Urinary bladder (tissue), 4 donors: ENCODE measurements around the gene KLHL22. TPM values are rescaled to one million over a fixed set of nuclear protein-coding genes. Genes with fewer than 3 reads are reported as not detected.
"Not testable (repeated sequence)": the region's sequence is repeated elsewhere in the genome, so short reads cannot be mapped to it uniquely, and the experiment has no call there.

Experiments
- DNase-seq: peaks from one replicate; pipeline ENCODE4 v3.0.0-alpha.2; 2015; ENCODE audit errors: extremely low spot score
- H3K27ac ChIP-seq: one replicate; pipeline ENCODE4 v1.5.1; 2013; ENCODE audit warnings: low read depth, mild to moderate bottlenecking, moderate library complexity
- H3K36me3 ChIP-seq: one replicate; pipeline ENCODE4 v1.6.1; 2013; ENCODE audit warnings: mild to moderate bottlenecking, moderate library complexity; ENCODE audit not compliant: insufficient read depth
- H3K4me1 ChIP-seq: one replicate; pipeline ENCODE4 v1.6.1; 2013; ENCODE audit warnings: mild to moderate bottlenecking, moderate library complexity; ENCODE audit not compliant: insufficient read depth
- H3K4me3 ChIP-seq: one replicate; pipeline ENCODE4 v1.5.1; 2013; ENCODE audit warnings: low read depth, low read length
- WGBS: extraction: QIAGEN DNeasy Blood & Tissue Kit; methylation state at CpG from one replicate; pipeline ENCODE4 v1.1.7; 2013; 5-methylcytosine and 5-hydroxymethylcytosine counted together
- polyA plus RNA-seq: library from polyadenylated mRNA; stranded (reverse); fragments of 200-250 nt; gene quantifications from one replicate; pipeline ENCODE4 v1.2.3, GENCODE V29; 2013
- total RNA-seq: library from RNA; depleted of rRNA; stranded (reverse); fragments of >200 nt; gene quantifications from one replicate; pipeline ENCODE4 v1.2.3, GENCODE V29; 2014
- donor health status: healthy with polysubstance abuse.
- donor health status: healthy.

The KLHL22 gene
- total and polyA plus RNA-seq, 2 donors = 26.3 to 36.7 TPM

GRCh38 chr22:20463324-20464095, 32.1 kb downstream of the KLHL22 start:
- H3K27ac ChIP-seq = peak overlapping the region; percentile 54
- H3K4me3 ChIP-seq = no peak overlapping the region
- H3K36me3 ChIP-seq = no peaks in the 10 kb centered on the region
- H3K4me1 ChIP-seq = no peaks in the 10 kb centered on the region
- 57% methylated on average over 2 of the region's 2 CpGs for WGBS
- no peak for DNase-seq

DNA sequence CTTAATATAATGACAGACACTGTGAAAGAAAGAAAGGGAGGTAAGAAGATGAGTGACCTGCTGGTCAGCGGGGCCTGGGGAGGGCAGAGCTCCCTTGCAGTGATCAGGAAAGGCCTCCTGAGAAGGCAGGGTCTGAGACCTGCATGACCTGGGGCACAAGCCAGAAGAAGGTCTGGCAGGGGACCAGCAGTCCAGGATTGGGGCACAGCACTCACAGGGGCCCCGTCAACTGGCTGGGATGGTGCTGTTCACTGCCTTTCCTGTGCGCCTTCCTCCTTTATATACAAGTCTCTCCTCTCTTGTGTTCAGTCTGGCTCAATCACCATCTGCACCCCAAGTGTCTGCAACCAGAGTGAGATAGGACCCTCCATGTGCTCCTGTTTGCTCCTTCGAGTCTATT, 35.7 kb downstream of the KLHL22 start:
- Histone ChIP-seq H3K36me3 (no peaks in the 10 kb centered on the region), H3K27ac (no peak overlapping the region), H3K4me3 (no peak overlapping the region), H3K4me1 (no peaks in the 10 kb centered on the region)
- no peak for DNase-seq
- 89% methylated on average over 4 of the region's 4 CpGs for WGBS

DNA sequence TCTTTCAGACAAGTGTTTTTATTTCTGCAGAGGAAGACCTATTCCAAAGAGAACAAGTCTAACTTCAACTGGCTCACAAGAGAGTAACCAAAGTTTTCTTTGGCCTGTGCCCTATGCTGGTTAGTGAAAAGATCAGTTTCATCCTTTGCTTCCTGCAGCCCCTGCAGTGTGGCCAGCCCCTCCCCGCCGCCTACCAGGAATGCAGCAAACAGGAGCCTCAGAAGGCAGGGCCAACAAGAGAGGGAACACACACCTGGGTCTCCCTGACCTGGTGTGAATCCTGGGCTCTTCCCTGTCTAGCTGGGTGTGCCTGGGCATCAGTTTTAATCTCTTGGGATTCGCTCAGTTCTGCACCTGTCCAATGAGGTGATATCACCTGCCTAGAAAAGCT, 36.4 kb downstream of the KLHL22 start:
- Histone ChIP-seq H3K4me3 (no peak overlapping the region), H3K4me1 (no peaks in the 10 kb centered on the region), H3K36me3 (no peaks in the 10 kb centered on the region), H3K27ac (no peak overlapping the region)
- DNase-seq = no peak
- 94% methylated on average over 3 of the region's 3 CpGs for WGBS

DNA sequence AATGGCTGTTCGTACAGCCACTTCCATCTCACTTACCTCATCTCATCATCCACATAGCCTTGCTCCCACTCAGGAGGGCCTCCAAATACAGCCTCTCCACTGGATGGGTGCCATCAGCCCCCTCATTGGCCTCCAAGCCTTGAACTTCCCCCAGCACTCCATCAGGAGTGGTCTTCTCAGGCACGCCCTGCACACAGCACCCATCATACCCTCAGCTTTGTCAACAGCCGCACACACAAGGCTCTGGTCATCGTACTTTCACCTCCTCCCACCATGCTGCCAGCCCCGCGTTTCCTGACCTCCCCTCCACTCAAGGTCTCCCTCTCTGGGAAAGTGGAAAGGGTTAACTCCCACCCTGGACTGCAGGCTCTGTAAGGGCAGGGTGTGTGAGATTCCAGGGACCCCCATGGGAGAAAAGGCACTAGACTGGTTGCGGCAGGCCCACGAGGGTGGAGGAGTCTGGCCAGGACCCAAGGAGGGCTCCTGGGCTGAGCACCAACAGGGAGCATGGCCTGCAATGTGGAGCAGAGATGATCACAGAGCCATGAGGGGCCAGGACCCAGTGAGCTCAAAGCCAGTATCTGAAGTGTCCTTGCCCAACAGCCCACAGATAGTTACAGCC, 37.0 kb downstream of the KLHL22 start:
- no peaks in the 10 kb centered on the region for H3K36me3 ChIP-seq
- no peak overlapping the region for H3K27ac ChIP-seq
- no peak for DNase-seq
- H3K4me1 ChIP-seq = no peaks in the 10 kb centered on the region
- WGBS = 71% methylated on average over 8 of the region's 8 CpGs
- no peak overlapping the region for H3K4me3 ChIP-seq

DNA sequence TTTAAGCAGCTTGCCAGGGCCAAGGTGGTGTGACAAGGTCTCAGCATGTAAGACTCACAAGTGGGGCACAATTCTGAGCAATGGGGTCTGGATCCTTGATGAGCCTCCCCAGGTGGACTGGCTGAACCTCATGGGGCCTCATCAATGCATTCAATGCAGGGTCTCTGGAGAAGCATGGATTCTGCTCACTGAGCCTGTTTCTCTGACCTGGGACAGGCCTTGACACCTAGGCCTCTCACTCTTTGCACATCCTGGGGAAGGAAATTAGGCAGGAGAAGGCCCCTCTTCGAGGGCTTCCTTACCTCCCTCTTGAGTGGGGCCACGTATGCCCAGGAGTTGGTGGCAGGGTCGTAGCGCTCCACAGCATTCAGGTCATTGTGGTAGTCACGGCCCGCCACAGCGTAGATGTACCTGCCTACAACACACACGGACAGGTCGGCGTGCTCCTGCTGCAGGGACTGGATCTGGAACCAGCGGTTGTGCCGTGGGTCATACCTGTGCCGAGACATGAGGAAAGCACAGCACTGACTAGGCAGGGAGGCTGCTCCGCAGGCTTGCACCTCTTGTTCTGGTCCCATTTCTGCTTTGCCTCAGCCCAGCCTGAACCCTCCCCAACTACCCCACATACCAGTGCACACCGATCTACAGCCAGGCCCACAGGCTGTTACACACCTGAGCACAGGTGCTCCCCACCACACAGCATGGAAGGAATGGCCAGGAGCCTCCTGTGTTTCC, 37.9 kb downstream of the KLHL22 start:
- DNase-seq = no peak
- no peaks in the 10 kb centered on the region for H3K4me1 ChIP-seq
- no peak overlapping the region for H3K4me3 ChIP-seq
- no peaks in the 10 kb centered on the region for H3K36me3 ChIP-seq
- 92% methylated on average over 15 of the region's 15 CpGs for WGBS
- no peak overlapping the region for H3K27ac ChIP-seq

GRCh38 chr22:20456722-20457076, 38.9 kb downstream of the KLHL22 start:
- 95% methylated on average over 3 of the region's 3 CpGs for WGBS
- Histone ChIP-seq H3K27ac (no peak overlapping the region), H3K4me1 (no peaks in the 10 kb centered on the region), H3K4me3 (no peak overlapping the region), H3K36me3 (no peaks in the 10 kb centered on the region)
- no peak for DNase-seq

GRCh38 chr22:20456064-20456721, 39.4 kb downstream of the KLHL22 start:
- Histone ChIP-seq H3K36me3 (no peaks in the 10 kb centered on the region), H3K4me3 (no peak overlapping the region), H3K27ac (no peak overlapping the region), H3K4me1 (no peaks in the 10 kb centered on the region)
- peak; percentile 59 for DNase-seq
- 14% methylated on average over 6 of the region's 6 CpGs for WGBS

DNA sequence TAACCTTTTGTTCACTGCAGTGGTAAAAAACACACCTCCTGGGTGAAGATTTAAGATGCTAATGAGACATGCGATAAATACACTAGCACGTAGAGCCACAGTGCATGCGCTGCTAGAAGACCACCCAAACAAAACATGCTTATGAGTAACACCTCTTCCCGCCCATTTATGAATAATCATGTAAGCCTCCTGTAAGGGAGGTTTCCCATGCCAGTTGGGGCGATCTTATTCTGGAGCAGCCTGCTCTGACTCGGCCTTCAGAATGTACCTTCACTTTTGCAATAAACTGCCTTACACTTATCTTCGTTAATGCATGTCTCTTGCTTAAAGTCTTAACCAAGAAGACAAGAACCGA, 39.9 kb downstream of the KLHL22 start:
- Histone ChIP-seq H3K4me1 (no peaks in the 10 kb centered on the region), H3K27ac (no peak overlapping the region), H3K4me3 (no peak overlapping the region), H3K36me3 (no peaks in the 10 kb centered on the region)
- 87% methylated on average over 8 of the region's 8 CpGs for WGBS
- DNase-seq = no peak

DNA sequence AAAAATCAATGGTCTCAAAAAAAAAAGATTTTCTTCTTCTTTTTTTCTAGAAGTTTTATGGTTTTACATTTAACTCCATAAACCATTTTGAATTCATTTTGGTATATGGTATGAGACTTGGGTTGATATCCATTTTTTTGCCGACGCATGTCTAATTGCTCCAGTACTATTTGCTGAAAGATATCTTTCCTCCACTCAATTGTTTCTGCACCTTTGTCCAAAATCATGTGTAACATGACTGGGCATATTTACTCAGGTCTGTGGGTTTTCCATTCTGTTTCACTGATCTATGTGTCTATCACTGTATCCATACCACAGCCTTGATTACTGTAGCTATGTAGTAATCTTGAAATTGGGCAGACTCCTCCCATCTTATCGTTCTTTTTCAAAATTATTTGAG, 42.4 kb downstream of the KLHL22 start:
- H3K27ac ChIP-seq = no peak overlapping the region
- WGBS = 95% methylated on average over 3 of the region's 3 CpGs
- H3K36me3 ChIP-seq = no peaks in the 10 kb centered on the region
- no peaks in the 10 kb centered on the region for H3K4me1 ChIP-seq
- no peak overlapping the region for H3K4me3 ChIP-seq
- DNase-seq = no peak

DNA sequence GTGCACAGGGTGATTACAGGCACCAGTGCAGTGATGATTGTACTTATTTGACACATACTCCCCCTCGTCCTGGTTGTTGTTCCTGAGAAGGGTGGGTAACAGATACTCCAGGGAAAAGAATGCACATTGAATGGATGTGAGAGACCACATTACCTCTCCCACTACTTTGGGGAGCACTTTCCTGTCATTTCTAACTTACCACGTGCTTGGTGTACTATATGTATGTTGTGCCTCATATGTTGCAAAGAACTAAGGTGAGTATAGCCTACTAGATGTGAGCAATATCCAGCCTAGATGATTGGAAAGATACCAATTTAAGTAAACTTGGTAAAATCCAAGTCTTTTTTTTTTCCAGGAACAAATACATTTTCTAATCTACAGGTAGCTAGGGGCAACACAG, 43.7 kb downstream of the KLHL22 start:
- Histone ChIP-seq H3K36me3 (no peaks in the 10 kb centered on the region), H3K27ac (no peak overlapping the region), H3K4me1 (no peaks in the 10 kb centered on the region), H3K4me3 (no peak overlapping the region)
- DNase-seq = no peak
- 71% methylated on average over 2 of the region's 2 CpGs for WGBS

- not testable (repeated sequence) for H3K4me3 ChIP-seq, DNase-seq, H3K27ac ChIP-seq, H3K4me1 ChIP-seq, H3K36me3 ChIP-seq
- WGBS = 94% methylated on average over 15 of the region's 15 CpGs
Measured at GRCh38 chr22:20451129-20451778, 44.3 kb downstream of the KLHL22 start.

DNA sequence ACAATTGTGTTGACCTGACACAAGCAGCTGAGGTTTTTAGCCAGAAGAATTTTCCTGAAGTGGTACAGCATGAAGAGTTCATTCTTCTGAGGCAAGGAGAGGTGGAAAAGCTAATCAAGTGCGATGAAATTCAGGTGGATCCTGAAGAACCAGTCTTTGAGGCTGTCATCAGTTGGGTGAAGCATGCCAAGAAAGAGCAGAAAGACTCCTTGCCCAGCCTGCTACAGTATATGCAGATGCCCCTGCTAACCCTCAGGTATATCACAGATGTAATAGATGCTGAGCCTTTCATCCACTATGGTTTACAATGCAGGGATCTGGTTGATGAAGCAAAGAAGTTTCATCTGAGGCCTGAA, 45.1 kb downstream of the KLHL22 start:
- H3K36me3 ChIP-seq = no peaks in the 10 kb centered on the region
- H3K4me1 ChIP-seq = no peaks in the 10 kb centered on the region
- no peak overlapping the region for H3K27ac ChIP-seq
- H3K4me3 ChIP-seq = no peak overlapping the region
- no peak for DNase-seq
- 100% methylated on average over 1 of the region's 1 CpG for WGBS

- H3K36me3 ChIP-seq = no peaks in the 10 kb centered on the region
- no peaks in the 10 kb centered on the region for H3K4me1 ChIP-seq
- no peak overlapping the region for H3K4me3 ChIP-seq
- no peak overlapping the region for H3K27ac ChIP-seq
- 93% methylated on average over 19 of the region's 19 CpGs for WGBS
- no peak for DNase-seq
Measured at GRCh38 chr22:20449819-20450550, 45.6 kb downstream of the KLHL22 start.
